HG03103 (cell line): ENCODE measurements around the gene ERMARD.

Experiments
- ATAC-seq: cut with Tn5 transposase; IDR thresholded peaks from one replicate; pipeline ENCODE4 v1.9.1; 2021; ENCODE audit warnings: low read depth; ENCODE audit not compliant: unreplicated experiment

The ERMARD gene

DNA sequence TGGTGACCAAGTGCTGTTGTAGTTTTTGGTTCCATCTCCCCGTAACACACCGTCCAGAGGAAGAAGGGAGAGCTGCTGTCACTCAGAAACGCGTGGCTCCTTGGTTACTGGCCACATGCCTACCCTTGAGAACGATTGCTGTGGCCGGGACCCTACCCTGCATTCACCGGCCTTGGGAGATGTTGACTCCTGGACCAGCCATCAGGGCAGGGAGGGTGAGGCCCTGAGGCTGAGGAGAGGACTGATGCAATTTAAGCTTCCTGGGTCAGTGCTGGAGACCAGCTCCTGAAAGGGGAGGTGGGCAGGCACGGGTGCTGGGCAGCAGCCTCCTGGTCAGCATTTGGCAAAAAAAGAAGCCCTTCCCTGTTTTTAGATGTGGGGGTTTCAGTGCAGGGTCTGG lies 31.5 kb downstream of the ERMARD start:
- no peak for ATAC-seq

GRCh38 chr6:169783401-169783800 lies 32.0 kb downstream of the ERMARD start:
- ATAC-seq, result no peak

DNA sequence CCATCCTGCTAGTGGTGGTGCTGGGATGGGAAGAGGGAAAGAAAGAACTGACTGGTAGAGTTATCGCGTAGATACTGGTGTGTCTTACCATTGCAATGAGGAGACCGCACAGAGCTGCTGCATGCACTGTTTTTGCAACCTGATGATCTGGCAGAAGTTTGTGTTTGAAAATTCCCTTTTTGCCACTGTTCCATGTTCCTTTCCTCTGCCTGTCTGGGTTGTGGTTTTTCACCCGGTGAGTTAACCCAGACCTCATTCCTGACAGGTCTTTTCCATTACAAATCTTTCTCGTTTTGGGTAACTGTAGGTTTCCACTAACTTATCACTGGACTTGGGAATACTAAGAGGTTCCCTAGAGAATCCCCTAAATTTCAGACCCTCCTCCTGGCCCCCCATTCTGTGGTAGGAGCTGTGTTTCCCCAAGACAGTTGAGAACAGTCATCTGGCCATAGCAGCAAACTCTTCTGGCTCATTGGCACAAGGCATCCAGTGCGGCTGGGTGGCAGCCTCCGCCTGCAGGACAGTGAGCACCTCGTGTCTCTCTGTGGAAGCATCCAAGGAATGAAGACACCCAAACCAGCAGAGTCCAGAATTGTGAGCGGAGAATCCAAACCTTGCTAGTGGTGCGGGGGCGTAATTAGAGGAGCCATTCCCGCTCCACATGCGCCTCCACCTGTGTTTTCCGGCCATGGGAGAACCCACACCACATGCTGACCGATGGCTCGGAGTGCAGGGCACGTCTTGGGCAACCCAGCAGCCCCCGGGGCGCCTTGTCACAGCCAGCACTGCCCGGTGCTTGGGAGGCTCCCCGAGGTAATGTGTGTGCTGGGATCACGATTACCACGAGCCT lies 32.8 kb downstream of the ERMARD start:
- ATAC-seq, result no peak

- no peak for ATAC-seq
Observed at GRCh38 chr6:169784821-169785340, 33.5 kb downstream of the ERMARD start.

DNA sequence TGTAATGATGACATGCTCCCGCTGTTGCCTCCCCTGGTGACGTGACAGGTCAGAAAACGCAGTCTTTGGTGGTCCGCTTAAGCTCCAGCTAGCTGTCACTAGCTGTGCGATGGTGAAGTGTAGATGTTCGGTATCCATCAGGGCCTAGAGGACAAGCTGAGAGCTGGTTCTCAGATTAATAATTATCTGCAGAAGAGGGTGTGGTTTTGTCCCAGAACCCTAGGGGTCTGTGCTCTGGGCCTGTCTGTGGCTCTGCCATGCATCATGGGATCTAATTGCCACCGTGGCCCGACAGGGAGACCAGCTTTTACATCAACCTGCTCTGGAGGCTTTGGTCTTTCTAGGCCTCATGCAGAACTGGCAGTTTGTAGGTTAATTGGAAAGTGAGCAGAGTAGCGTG lies 34.1 kb downstream of the ERMARD start:
- no peak for ATAC-seq

- ATAC-seq, result no peak
Observed at GRCh38 chr6:169786349-169786748, 34.9 kb downstream of the ERMARD start.

DNA sequence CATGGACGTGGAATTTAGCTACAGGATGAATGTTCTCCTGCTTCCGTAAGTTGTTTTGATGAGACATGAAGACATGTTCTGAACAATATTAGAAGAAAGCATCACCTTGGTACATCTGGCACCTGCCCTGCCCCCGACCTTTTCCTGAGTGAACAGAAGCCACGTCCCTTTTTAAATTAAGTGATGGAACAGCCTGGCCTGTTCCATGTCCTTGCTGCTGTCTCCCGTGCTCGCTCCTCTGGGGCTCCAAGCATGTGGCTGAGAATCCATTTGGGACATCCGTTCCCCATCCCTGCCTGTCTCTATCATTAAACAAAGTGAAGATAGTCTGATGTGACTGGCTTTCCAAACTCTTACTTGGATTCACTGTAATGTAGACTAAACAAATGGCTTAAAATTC lies 36.4 kb downstream of the ERMARD start:
- ATAC-seq, result no peak

GRCh38 chr6:169788809-169789145 lies 37.4 kb downstream of the ERMARD start:
- no peak for ATAC-seq

- no peak for ATAC-seq
Observed at GRCh38 chr6:169789146-169789943, 37.9 kb downstream of the ERMARD start.

DNA sequence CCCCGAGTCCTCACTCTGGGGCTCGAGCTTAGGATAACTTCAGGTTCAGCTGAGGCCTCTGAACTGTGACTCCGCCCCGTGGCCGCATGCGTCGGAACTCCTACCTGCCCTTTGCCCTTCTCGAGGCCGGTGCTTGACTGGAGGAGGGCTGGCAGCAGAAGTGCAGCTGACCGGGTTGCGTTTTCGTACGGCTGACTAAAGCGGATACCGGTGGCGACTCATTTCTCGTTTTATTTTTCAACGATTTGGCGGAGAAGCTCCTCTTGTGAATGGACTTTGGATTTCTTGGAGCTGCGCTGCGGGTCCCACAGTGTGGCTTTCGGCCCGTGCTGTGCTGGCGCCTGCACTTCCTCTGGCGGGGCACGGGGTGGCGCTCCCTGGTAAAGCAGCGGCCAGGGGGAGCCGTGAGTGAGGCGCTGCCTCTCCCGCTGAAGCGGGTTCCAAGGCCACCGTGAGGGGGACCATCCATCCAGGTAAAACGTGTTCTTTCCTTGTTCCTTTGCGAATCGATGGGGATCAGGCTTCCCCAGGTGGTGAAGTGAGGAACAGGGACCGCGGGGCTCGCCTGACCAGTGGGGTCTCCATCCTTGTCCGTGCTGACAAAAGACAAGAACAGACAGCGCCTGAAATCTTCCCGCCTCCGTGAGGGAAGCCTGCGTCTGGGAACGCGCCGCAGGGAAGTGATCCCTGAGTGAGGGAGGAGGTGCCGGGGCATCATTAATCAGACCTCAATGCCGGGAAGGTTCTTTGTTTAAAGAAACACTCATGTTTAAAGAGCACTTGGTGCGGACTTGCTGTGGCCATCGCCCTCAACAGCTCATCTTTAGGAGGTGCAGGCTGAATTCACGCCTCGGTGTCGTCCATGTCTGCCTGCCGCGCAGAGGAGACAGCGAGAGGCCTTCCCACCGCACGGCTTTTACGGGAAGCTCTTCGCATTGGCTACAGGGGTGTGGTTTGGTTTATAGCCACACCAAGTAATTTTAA lies 38.8 kb downstream of the ERMARD start:
- peak; percentile 94 for ATAC-seq

- ATAC-seq, result no peak
Observed at GRCh38 chr6:169791721-169792131, 40.3 kb downstream of the ERMARD start.

DNA sequence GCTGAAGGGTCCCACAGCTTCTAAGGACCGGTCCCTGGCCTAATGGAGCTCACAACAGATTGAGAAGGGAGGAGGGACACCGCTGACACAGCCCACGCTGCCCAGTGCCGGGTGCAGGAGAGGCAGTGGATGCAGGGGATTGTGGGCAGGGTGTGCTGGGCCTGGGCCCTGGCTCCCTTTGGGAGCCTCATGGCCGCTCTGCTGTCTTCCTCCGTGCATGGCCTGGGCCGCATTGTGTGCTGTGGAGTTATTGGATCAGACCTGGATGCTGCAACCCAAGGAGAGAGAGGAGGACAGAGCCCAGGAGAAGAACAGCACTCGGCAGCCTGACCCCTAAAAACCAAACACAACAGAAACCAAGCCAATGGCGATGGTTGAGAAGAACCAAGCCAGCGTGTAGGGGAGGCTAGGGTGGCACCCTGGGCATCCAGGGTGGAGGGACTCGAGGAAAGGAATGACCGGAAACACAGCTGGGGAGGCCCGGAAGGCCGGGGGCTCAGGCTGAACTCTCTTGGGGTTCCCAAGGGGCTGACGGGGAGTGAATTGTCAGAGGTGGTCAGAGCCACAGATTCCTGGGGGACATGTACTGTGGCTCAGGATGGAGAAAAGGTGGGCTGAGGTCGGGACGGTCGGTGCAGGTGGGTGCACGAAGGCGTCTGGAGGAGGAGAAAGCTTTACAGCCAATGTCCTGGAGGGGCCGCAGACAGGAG lies 41.0 kb downstream of the ERMARD start:
- ATAC-seq, result no peak

DNA sequence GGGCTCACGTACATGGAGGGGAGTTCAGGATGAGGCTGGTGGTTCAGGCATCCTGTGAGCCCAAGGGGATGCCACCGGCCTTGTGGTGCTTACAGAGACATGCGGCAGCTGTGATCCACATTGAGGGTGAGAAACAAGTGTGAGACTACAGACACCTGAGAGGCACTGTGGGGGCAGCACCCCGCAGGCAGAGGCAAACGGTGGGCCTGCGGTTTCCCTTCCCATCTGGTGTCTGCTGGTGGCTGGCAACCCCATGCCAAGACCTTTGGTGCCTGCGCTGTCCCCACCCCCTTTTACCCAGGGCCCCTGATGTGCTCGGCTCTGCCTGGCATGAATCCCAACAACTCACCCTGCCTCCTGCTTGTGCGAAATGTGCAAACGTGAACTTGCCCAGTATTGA lies 42.0 kb downstream of the ERMARD start:
- ATAC-seq, result no peak

DNA sequence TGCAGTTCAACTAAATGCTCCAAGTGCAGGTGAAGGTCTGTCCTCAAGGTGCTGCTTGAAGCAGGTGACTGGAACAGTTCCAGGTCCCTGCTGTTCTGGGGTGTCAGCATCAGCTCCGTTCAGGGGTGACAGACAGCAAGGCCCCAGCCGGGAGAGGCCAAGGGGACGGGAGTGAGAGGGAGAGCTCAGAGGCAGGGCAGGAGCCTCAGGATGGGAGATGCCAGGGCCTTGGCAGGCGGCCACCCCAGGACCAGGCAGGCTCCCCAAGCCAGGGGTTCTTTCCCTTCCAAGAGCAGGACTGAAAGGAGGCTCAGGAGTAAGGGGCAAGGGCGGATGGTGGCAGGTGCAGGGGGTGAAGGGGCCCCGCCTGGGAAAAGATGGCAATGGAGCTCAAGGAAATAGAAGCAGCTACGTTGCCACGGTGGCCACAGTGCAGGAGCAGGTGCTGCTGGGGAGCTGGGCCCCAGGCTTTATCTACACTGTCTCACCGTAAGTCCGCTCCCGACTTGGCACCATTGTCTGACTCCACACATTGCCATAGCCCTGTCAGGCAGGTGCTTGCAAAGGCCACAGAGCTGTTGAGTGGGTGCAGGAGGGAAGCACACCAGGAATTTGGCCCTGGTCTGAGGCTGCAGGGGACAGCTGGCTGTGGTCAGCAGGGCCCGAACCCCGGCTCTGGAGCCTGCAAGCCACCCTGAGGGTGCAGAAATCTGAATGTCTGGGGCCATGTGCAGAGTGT lies 43.1 kb downstream of the ERMARD start:
- ATAC-seq, result no peak

GRCh38 chr6:169795196-169795595 lies 43.8 kb downstream of the ERMARD start:
- ATAC-seq, result no peak

GRCh38 chr6:169798764-169799473 lies 47.5 kb downstream of the ERMARD start:
- no peak for ATAC-seq

DNA sequence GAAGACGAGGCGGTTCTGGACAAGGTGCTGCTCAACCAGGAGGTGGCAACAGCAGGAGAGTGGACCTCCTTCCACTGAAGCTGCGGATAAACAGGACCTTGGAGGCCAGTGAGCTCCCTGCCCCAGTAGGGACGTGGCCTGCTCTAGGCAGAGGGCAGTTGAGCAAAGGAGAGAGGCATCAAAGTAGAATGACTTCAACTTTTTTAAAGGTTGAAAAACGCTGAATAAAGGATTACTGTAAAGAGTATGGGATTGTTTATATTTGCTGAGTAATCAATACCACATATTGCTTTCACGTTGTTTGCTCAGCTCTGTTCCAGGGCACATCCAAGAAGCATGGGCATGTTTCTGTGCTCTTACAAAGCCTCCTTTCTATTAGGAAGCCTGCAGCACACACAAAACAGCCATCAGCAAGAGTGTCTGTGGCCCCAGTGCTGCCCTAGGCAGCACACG lies 48.1 kb downstream of the ERMARD start:
- ATAC-seq, result no peak

DNA sequence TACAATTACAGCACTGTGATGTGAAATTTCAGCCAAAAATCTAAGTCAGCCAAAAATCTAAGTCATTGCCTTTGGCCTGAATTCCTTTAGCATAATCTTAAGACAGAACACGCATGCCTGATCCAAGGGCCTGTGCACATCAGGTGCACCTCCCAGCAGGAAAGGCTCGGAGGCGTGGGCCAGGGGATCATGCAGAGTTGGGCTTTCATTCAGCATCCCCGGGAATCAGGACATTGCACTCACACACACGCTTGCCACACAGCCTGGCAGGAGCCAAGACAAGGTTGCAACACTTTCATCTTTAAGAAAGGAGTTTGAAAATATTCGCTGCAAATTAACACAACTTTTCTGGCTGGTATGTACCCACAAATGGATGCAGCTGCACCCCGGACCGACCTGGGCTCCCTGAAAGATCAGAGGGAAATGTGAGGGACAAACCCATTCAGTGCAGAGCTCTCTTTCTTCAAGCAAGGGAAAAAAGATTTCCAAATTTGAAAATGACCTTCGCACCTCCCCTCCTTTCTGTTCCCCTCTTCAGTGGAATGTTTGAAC lies 48.8 kb downstream of the ERMARD start:
- ATAC-seq, result no peak
